ENCODE measurements around the gene PANK4.

- TF ChIP-seq CTCF (IDR thresholded peaks at IDR 0.05; ENCODE audit: poor library complexity) (no peak), EZH2phosphoT487 (IDR thresholded peaks at IDR 0.05; ENCODE audit: low read depth, severe bottlenecking, unreplicated experiment) (no peak), EZH2 (IDR thresholded peaks at IDR 0.05; ENCODE audit: borderline replicate concordance) (no peak)
Observed at GRCh38 chr1:2510366-2511155, 15.8 kb downstream of the PANK4 start.
